ENCODE data around the gene C15orf39. TPM values are rescaled to one million over a fixed set of nuclear protein-coding genes. Genes with fewer than 3 reads are reported as not detected.

The C15orf39 gene
- total and polyA plus RNA-seq, 9 of the 15 experiments (the other 6 are each of a cell fraction or from before 2014, with no cell fraction given): 0.31 to 29.8 (median 4.4) TPM

- TF ChIP-seq E2F6 (IDR thresholded peaks at IDR 0.05; ENCODE audit: borderline replicate concordance in 1 of 2, extremely low read depth in 1 of 2, insufficient read depth in 1 of 2, insufficient read length in 1 of 2, low read depth in 1 of 2, low read length in 1 of 2, poor library complexity in 1 of 2, severe bottlenecking in 1 of 2) (peak; percentile 62 to 79), SETDB1 (IDR thresholded peaks at IDR 0.05; ENCODE audit: low read length) (no peak), SRF (CRISPR knock-in tag; IDR thresholded peaks at IDR 0.05) (peak in 1 of 2 experiments; percentile 77; a peak in 1 of 4 replicates), ZBTB2 (IDR thresholded peaks at IDR 0.05) (peak; percentile 68; the same call in 1 of the 2 replicates), TBP (optimal IDR thresholded peaks at IDR 0.05; ENCODE audit: low read depth, low read length) (peak; percentile 12), PREB (CRISPR knock-in tag; IDR thresholded peaks at IDR 0.05) (no peak), SOX6 (IDR thresholded peaks at IDR 0.05) (peak; percentile 38; the same call in 1 of the 2 replicates), ZBTB33 (CRISPR knock-in tag; IDR thresholded peaks at IDR 0.05) (peak; percentile 87), PYGO2 (tag; IDR thresholded peaks at IDR 0.05) (no peak), ZBTB43 (CRISPR knock-in tag; IDR thresholded peaks at IDR 0.05) (peak; percentile 72; the same call in 1 of the 2 replicates), ZBED1 (IDR thresholded peaks at IDR 0.05) (0 out of 2 replicates have a peak, but pooled peaks have one; percentile 59), CTCF (IDR thresholded peaks at IDR 0.05 in 2 of 3, conservative IDR thresholded peaks at IDR 0.05 in 1 of 3; ENCODE audit: insufficient read depth in 2 of 3, low read depth in 1 of 3, low read length in 3 of 3) (peak; percentile 97 to 98 (median 97)), GTF2A2 (tag; IDR thresholded peaks at IDR 0.05) (no peak), ZNF24 (IDR thresholded peaks at IDR 0.05) (peak; percentile 21; the same call in 1 of the 2 replicates), ZNF121 (CRISPR knock-in tag; conservative IDR thresholded peaks at IDR 0.05) (peak; percentile 60; the same call in 1 of the 2 replicates)
Measured at GRCh38 chr15:75204340-75205063, 2.8 kb downstream of the C15orf39 start (continued).
